ENCODE measurements around the gene AIF1L.
"Not testable (repeated sequence)": the region's sequence is repeated elsewhere in the genome, so short reads cannot be mapped to it uniquely, and the experiment has no call there.

AIF1L gene

DNA sequence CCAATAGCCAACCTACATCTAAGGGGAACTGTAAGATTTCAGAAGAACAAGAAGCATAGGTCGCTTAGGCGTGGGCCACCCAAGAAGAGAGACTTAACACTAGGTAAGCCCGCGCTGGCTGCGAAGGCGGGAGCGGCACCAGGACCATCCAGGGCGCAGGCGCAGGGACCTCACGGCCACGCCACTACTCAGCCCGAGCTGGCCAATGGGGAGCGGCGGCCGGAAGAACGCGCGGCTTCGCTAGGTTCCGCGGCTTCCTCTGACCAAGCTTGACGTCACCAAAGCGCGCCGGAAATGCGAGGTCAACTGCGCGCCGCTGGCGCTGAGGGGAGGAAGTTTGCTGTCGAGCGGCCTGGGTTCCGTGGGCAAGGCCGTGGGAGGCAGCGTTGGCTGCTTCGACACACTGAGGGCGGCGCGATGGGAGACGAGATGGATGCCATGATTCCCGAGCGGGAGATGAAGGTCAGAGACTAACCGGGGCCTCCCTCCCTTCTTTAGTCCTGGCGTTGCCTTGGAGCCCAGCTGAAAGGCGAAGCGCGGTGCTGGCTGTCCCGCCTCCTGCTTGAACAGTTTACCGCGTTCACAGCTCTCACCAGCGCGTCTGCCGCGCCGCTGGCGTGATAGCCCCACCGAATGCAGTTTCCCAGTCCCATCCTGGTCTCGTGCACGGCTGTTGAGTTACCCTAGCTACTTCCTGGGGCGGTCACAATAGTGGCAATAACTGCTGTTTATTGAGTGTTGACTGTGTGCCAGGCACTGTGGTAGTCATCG, 29.1 kb downstream of the AIF1L start, which contains the start of gene NUP214:
Gene NUP214 (plus strand): TSS at position 299 of the 771 bp plus-strand sequence. CDS start 119 bp downstream, at position 418.
- DNase-seq = peak; percentile 88 to 96

DNA sequence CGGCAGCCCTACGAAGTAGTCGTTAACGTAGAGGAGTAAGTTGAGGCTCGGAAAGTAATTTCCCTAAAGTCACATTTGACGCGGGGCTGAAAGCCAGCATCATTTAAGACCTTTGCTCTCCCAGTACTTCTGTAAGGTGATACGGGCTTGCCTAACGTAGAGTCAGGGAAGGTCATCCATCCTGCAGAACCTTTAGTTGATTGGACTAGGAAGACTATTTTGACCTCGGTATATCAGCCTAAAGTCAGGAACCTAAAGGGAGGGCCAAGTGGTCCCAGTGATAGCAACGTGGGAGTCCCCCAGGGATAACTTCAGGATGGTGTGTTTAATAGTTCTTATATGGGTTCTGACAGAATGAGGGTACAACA, 29.7 kb downstream of the AIF1L start:
- no peak for DNase-seq

DNA sequence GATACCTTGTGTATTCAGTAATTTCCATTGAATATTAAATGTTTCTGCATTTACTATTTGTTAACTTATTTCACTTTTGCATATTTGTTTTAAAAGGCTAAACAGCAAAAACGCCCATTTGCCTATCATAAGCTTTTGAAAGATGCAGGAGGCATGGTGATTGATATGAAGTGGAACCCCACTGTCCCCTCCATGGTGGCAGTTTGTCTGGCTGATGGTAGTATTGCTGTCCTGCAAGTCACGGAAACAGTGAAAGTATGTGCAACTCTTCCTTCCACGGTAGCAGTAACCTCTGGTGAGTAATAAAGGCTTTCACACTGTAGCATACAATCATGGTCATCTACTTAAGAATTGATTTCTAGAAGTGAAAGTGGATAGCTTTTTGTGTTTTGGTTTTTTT, 32.9 kb downstream of the AIF1L start:
- no peak for DNase-seq

DNA sequence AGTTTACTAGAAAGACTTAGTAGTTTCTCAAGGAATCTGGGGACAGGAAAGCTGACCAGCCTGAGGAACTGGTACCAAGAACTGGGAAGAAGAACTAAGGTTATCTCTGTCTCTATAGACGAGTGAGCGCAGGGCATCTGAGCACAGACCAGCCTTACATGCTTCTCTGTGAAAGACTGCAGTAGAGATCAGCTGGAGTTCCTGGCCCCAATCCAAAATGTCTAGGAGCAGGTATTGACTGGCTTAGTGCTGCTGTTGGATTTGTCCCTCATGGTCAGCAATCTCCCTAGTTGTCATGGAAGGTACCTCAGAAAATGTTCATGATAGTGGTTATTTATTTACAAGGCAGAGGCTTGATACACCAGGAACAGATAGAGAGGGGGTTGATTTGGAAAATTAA, 42.3 kb downstream of the AIF1L start:
- DNase-seq = no peak

DNA sequence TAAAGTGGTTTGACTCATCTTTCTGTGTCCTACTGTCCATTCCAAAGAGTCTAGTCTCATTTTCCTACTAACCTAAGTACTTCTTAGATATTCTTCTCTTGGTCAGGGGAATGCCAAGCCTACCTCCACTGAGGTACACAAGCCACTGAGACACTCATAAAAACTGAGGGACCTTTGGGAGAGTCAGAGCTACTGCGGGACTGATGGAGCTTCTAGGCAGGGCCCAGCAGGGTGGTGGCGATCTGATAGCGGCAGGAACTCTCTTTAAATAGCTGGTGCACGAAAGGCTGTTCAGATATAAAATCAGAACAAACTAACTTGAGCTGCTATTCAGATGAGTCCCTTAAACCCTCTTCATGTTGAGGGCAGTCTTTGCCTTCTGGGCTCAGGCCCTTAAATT, 43.8 kb downstream of the AIF1L start:
- DNase-seq = no peak

DNA sequence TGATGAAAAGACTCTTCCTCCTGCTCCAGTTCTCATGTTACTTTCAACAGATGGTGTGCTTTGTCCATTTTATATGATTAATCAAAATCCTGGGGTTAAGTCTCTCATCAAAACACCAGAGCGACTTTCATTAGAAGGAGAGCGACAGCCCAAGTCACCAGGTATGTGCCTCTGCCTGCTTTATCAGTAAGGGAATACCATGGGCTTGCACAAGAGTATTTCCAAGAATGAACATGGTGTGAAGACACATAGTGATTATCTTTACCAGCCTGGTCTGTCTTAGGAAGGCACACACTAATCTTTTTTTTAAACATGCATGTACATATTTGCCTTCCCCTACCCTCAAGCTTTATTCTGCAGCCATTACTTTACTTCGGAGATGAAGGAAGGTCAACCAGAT, 44.2 kb downstream of the AIF1L start:
- DNase-seq = no peak

DNA sequence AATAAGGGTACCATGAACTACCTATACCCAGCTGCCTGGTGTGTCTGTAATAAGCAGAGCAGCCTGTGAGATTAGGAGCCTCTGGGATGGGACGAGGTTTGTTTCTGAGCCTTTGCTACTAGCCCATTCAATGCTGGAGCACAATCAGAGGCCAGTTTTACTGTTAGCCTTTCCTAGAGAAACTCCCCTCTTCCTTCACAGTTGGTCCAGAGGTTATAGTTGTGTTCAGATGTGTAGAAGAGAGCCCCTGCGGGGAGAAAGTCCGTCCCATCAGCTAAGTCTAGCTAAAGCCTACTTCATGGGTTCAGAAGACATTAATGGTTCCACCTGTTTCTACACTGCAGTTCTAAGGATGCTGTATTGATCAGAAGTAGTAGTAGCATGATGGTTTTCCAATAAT, 45.8 kb downstream of the AIF1L start:
- no peak for DNase-seq

DNA sequence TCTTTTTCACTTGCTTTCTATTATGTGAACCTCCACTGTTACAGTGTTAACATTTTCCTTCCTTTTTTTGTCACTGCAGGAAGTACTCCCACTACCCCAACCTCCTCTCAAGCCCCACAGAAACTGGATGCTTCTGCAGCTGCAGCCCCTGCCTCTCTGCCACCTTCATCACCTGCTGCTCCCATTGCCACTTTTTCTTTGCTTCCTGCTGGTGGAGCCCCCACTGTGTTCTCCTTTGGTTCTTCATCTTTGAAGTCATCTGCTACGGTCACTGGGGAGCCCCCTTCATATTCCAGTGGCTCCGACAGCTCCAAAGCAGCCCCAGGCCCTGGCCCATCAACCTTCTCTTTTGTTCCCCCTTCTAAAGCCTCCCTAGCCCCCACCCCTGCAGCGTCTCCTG, 47.9 kb downstream of the AIF1L start:
- DNase-seq = no peak

DNA sequence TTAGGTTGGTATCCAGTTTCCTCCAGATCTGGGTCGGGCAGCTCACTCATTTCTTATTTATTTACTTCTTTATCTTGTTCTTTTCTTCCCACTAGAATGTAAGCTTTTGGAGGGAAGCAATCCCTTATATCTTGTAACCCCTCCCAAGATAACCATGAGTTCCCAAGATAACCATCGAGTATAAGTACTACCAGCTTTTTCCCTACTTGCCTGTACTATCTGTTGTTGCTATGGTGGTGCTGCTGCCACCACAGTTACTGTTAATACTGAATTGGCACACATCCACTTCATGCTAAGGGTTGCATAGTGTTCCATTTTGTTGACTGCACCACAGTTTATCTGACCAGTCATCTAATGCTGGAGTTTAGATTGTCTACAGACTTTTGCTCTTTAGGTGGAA, 48.9 kb downstream of the AIF1L start:
- DNase-seq = no peak

DNA sequence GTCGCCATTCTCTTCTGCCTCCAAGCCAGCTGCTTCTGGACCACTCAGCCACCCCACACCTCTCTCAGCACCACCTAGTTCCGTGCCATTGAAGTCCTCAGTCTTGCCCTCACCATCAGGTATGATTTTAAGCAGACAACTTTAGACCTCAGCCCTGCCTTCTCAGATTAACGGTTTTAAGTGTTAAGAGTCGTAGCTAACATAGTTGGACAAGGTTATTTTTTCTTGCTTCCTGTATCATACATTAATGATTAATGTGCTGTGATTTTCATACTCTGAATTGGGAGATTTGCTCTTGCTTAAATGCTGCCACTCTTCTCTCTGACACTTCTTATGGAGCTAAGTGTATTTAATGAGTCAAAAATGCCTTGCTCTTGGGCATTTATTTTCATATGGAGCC, 49.9 kb downstream of the AIF1L start:
- DNase-seq = no peak

DNA sequence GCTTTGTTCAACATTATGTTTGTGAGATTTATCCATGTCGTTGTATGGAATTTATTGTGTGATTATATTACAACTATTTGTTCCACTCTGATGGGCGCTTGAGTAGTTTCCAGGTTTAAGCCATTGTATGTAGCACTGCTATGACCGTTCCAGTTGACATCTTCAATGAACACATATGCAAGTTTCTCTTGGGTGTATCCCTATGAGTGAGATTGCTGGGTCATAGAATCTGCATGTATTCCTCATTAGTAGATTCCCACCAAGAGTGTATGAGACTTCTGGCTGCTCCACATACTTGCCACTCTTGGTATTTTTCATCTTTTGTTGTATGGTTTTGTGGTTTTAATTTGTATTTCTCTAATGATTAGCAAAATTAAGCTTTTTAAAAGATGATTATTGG, 51.9 kb downstream of the AIF1L start:
- no peak for DNase-seq

DNA sequence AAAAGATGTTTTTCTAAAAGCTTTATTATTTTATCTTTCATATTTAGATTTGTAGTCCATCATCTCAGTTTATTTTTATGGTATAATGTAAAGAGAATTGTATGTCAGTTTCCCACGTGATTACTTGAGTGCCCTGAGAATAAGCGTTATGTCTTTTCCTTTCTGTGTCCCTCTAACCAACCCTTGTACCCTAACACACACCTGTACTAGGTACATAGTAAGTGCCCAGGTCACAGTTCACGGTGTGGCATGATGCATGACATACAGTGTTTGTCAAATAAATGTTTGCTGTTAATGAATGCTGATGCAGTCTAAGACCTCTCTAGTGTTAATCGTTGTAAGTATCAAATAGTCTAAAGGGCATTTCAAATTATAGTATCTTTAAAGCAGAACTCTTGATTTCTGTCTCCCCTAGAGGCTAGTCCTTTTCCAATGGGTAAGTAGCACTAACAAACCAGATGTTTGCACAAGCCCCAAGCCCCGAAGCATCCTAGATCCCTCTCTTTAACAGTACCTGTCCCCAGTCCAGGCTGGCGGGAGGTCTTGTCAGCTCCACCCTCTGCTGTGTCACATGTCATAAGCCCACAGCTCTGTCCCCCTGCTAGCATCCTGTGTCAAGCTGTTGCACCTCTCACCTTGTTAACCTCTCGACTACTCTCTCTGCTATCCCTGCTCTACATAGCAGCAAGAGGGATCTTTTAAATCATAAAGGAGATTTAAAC, 52.8 kb downstream of the AIF1L start:
- no peak for DNase-seq

DNA sequence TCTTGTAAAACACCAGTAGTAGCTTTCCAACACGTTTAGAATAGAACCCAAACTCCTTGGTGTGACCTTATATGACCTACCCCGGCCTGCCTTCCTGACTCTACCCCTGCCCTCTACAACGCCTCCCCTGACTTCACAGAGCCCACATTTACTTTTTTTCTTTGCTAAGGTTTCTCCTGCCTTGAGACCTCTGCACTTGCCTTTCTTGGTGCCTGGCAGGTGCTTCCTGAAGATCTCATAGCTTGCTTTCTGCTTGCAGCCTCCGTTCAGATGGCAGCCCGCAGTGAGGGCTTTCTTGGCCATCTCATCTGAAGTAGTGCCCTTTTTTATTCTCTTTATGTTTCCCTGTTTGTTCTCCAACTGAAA, 53.3 kb downstream of the AIF1L start:
- no peak for DNase-seq

DNA sequence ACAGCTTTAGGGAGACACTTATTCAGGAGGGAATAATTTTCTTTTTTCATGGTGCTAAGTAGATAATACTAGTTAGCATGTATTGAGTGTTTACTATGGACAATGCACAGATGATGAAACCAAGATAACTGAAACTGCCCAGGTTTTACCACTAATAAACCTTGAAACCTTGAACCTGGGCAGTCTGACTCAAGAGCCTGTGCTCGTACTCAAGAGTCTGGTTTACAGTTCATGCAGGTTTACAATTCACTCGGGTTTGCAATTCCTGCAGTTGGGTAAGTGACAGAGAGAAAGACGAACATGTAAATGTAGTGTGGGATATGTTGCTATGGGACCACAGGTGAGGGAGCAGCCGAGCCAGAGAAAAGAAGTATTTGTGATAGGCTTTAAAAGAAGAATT, 57.3 kb downstream of the AIF1L start:
- no peak for DNase-seq

DNA sequence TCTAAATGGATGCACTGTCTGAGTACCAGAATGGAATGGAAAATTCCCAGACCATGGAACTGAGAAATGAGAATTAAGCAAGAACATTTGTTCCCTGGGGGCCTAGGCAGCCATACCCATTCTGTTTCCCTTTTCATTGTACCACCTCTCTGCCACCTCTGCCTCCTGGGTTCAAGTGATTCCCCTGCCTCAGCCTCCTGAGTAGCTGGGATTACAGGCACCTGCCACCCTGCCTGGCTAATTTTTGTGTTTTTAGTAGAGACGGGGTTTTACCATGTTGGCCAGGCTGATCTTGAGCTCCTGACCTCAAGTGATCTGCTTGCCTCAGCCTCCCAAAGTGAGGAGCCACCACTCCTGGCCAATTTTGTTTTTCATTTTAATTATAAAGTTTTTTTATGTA, 62.3 kb downstream of the AIF1L start:
- not testable (repeated sequence) for DNase-seq

DNA sequence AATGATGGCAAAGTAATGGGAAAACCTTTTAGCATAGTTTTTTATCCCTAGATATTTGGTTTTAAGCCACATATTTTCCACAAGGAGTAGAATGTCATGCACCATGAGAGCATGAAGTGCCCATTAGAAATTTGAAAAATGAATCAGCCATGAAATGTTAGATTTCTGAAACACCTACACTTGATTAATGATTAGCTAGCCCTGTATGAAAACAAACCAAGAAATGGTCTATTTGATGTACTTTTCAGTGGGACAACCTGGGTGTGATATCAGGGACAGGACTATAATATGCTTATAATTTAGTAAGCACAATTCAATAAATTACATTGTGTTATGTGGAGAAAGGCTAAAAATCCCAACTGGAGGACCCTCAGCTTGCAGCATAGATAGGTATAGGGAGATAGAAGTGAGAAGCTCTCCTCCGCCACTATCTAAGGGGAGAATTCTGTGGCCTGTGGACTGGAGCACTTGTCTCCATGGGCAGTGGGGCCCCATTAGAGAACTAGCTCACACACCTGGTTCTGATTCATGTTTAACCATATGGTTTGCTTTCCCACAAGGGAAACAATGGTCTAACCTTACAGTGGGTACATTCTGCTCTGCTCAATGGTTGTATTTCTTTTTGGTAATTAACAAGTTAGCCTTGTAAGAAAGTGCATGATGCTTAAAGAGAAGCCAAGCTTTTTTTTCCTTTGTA, 64.2 kb downstream of the AIF1L start:
- DNase-seq = no peak

DNA sequence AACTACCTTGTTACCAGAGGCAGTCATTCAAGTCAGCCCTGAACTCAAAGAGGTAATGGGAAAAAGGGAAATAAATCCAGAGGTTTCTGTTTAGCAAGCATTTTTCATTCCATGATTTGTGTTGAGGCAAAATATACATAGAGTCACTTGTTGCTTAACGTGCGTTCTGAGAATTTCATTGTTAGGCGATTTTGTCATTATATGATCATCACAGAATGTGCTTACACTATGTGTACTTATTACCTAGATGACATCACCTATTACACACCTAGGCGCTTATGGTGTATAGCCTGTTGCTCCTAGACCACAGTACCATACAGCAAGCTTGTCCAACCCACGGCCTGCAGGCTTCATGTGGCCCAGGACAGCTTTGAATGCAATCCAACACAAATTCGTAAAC, 65.3 kb downstream of the AIF1L start:
- no peak for DNase-seq

DNA sequence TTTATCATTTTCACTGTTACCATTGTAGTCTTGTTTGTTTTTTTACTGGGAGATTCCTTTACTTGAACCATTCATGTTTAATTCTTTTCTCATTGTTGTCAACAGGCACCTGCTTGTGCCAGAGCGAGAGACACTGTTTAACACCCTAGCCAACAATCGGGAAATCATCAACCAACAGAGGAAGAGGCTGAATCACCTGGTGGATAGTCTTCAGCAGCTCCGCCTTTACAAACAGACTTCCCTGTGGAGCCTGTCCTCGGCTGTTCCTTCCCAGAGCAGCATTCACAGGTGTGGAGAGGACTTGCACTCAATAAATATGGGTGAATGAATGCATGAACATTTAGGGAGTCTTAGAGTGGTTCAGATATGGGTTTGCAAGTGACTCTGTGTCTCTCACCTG, 66.6 kb downstream of the AIF1L start:
- DNase-seq = no peak

DNA sequence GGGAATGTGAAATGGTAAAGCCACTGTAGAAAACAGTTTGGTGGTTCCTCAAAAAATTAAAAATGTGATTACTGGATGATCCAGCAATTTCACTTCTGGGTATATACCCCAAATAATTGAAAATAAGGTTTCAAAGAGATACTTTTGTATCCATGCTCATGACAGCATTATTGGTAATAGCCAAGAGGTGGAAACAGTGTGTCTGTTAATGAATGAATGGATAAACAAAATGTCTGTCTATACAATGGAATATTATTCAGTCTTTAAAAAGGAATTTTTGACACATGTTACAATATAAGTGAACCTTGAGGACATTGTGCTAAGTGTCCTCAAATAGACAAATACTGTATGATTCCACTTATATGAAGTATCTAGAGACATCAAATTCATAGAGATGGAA, 69.2 kb downstream of the AIF1L start:
- no peak for DNase-seq

DNA sequence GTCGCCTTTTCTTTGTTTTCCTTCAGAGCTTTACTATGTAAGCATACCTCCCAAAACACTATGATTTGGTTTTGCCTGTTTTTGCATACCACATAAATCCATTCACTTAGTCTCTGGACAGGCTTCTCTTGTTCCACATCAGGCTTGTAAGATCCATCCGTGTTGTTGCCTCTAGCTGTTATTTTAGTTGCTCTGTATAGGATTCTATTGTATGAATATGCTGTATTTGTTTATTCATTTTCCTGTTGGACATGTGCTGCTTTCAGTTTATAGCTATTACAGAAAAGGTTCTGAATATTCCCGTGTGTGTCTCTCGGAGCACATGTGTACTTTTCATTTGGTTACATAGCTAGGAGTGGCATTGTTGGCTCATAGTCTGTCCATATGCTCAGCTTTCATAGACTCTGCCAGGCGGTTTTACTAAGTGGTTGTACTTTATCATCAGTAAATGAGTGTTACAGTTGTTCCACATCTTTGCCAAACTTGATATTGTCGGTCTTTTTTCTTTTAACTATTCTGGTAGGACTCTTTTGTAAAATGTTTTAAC, 70.9 kb downstream of the AIF1L start:
- peak; percentile 88 to 93 for DNase-seq

DNA sequence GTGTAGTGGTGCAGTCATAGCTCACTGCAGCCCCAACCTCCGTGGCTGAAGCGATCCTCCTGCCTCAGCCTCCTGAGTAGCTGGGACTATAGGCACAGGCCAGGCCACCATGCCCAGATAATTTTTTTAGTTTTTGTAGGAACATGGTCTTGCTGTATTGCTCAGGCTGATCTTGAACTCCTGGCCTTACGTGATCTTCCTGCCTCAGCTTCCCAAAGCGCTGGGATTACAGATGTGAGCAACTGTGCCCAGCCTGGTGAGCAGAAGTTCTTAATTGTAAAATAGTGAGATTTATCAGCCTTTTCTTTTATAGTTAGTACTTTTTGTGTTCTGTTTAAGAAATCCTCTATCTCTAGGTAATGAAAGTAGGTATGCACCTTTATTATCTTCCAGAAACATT, 71.6 kb downstream of the AIF1L start:
- no peak for DNase-seq

DNA sequence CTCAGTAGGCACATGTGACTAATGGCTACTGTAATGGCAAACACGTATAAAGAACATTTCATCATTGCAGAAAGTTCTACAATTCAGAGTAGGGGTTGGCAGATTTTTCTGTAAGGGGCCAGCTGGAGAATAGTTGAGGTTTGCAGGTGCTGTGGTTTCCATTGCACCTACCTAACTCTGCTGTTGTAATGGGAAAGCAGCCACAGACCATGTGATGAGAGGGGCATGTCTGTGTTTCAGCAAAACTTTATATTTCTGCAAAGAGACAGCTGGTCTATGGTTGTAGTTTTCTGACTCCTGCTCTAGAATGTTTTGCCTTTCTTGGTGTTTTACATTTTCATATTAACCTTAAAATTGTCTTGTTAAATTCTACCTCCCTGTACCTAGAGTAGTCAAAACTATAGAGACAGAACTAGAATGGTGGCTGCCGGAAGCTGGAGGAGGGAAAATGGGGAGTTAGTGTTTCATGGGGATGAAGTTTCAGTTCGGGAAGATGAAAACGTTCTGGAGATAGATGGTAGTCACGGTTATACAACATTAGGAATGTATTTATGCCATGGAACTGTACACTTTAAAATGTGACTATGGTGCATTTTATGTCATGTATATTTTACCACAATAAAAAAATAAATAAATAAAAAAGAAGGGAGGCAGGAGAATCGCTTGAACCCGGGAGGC, 73.4 kb downstream of the AIF1L start:
- no peak for DNase-seq

All from NCI-H526 (cell line).